Gastroesophageal sphincter (tissue), 3 donors: ENCODE results near the gene DLX3.

ENCODE experiments used
- POLR2A ChIP-seq, 2 donors: fragments of 450-650 bp; IDR thresholded peaks; one replicate each; pipeline ENCODE4 v1.6.1; 2017; ENCODE audit warnings: antibody characterized with exemption in 2 of 2, mild to moderate bottlenecking in 2 of 2, moderate library complexity in 1 of 2
- POLR2AphosphoS5 ChIP-seq: sonication (generic); formaldehyde crosslinking; IDR thresholded peaks from one replicate; pipeline ENCODE4 v1.6.1; 2017; ENCODE audit warnings: antibody characterized with exemption
- TF ChIP-seq, protein P1 (sequence below), 4 experiments: fragments of 200-600 bp in 2 of 4; fragments of 450-650 bp in 2 of 4; sonication (generic) in 1 of 4; IDR thresholded peaks; one replicate each; pipeline ENCODE4 v1.5.1; 2017 to 2019; ENCODE audit warnings: antibody characterized with exemption in 4 of 4, mild to moderate bottlenecking in 2 of 4, moderate library complexity in 2 of 4

DNA sequence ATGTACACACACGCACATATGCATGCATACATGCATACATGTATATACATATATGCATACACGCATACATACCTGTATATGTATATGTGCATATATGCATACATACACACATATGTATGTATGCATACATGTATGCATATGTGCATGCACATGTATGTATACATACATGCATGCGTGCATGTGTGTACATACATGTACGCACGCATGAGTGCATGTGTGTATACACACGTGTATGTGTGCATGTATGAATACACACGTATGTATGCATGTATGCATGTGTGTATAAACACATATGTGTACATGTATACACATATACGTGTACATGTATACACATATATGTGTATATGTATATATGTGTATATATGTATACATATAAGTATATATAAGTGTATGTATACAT lies 28.5 kb upstream of the DLX3 start:
- TF ChIP-seq POLR2A (IDR thresholded peaks at IDR 0.05) (no peak), POLR2AphosphoS5 (no peak)
- TF ChIP-seq, protein P1, sequence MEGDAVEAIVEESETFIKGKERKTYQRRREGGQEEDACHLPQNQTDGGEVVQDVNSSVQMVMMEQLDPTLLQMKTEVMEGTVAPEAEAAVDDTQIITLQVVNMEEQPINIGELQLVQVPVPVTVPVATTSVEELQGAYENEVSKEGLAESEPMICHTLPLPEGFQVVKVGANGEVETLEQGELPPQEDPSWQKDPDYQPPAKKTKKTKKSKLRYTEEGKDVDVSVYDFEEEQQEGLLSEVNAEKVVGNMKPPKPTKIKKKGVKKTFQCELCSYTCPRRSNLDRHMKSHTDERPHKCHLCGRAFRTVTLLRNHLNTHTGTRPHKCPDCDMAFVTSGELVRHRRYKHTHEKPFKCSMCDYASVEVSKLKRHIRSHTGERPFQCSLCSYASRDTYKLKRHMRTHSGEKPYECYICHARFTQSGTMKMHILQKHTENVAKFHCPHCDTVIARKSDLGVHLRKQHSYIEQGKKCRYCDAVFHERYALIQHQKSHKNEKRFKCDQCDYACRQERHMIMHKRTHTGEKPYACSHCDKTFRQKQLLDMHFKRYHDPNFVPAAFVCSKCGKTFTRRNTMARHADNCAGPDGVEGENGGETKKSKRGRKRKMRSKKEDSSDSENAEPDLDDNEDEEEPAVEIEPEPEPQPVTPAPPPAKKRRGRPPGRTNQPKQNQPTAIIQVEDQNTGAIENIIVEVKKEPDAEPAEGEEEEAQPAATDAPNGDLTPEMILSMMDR (IDR thresholded peaks at IDR 0.05) = no peak
